Gastrocnemius medialis (tissue), 4 donors: ENCODE data around the gene FGF14. TPM values are rescaled to one million over a fixed set of nuclear protein-coding genes. Genes with fewer than 3 reads are reported as not detected.

Experiments
- ATAC-seq, 2 donors: fragments of 150-250 bp; one replicate each; pipeline ENCODE4 v1.9.1; 2016
- DNase-seq, 2 donors: peaks; one replicate each; pipeline ENCODE4 v3.0.0-alpha.2; 2019
- H3K27ac ChIP-seq, 4 donors: fragments of 200-600 bp; sonication (generic); 1 replicate in 1 of 4; 2 replicates in 3 of 4; pipeline ENCODE4 v1.5.1; 2016 to 2018; ENCODE audit warnings: mild to moderate bottlenecking in 2 of 4, moderate library complexity in 1 of 4
- H3K27me3 ChIP-seq, 3 donors: fragments of 200-600 bp; sonication (generic) in 2 of 3; 1 replicate in 1 of 3; 2 replicates in 2 of 3; pipeline versions ENCODE4 v1.5.1 to v1.6.0; 2016 to 2019; ENCODE audit warnings: mild to moderate bottlenecking in 1 of 3, moderate library complexity in 1 of 3
- H3K36me3 ChIP-seq, 2 donors: fragments of 200-600 bp; sonication (generic) in 1 of 2; one replicate each; pipeline ENCODE4 v1.5.1; 2017 to 2018
- H3K4me1 ChIP-seq, 2 donors: fragments of 200-600 bp; sonication (generic) in 1 of 2; one replicate each; pipeline ENCODE4 v1.5.1; 2016 to 2017; ENCODE audit warnings: mild to moderate bottlenecking in 2 of 2
- H3K4me3 ChIP-seq, 4 donors: fragments of 200-600 bp; sonication (generic) in 3 of 4; 1 replicate in 1 of 4; 2 replicates in 3 of 4; pipeline ENCODE4 v1.5.1; 2016 to 2019; ENCODE audit warnings: mild to moderate bottlenecking in 2 of 4
- H3K9me3 ChIP-seq, 3 donors: fragments of 200-600 bp; sonication (generic) in 2 of 3; 1 replicate in 1 of 3; 2 replicates in 2 of 3; pipeline ENCODE4 v1.5.1; 2016 to 2019
- POLR2A ChIP-seq, 2 donors: fragments of 450-650 bp; IDR thresholded peaks; one replicate each; pipeline ENCODE4 v1.6.1; 2017; ENCODE audit warnings: antibody characterized with exemption in 2 of 2, mild to moderate bottlenecking in 2 of 2, moderate library complexity in 2 of 2
- in situ Hi-C, 4 donors: fragments of 200-750 bp; cut with MboI; loops; one replicate each; pipeline versions ENCODE4 v1.15.0 to v1.8.0; 2017; ENCODE audit warnings: low sequenced_read_pairs in 4 of 4
- intact Hi-C: fragments of 100-400 bp; cut with DNase I; formaldehyde crosslinking; loops from one replicate; pipeline ENCODE4 v1.15.1; 2023; ENCODE audit warnings: low total_unique reads
- total RNA-seq, 4 donors: library from RNA; depleted of rRNA; stranded (reverse); fragments of >200 nt; gene quantifications; one replicate each; pipeline versions ENCODE4 v1.1.0 to v1.2.3, GENCODE V29; 2016
- TF ChIP-seq, protein P1 (sequence below), 5 experiments: fragments of 450-650 bp in 3 of 5; fragments of 200-600 bp in 2 of 5; sonication (generic) in 2 of 5; IDR thresholded peaks in 4 of 5; conservative IDR thresholded peaks in 1 of 5; 1 replicate in 4 of 5; 2 replicates in 1 of 5; pipeline ENCODE4 v1.5.1; 2016 to 2019; ENCODE audit warnings: antibody characterized with exemption in 5 of 5, mild to moderate bottlenecking in 3 of 5, moderate library complexity in 3 of 5

FGF14 gene
- total RNA-seq, 4 donors from 2014 or later = 0.02 TPM; not detected in 3

GRCh38 chr13:102237230-102237629, 164.6 kb downstream of the FGF14 start:
- H3K9me3 ChIP-seq = no peaks in the 10 kb centered on the region
- no peaks in the 10 kb centered on the region for H3K27me3 ChIP-seq
- no peak for DNase-seq
- in situ Hi-C loops = no loop called here
- no peak overlapping the region for H3K27ac ChIP-seq
- intact Hi-C loops = no loop called here
- ATAC-seq = no peak
- TF ChIP-seq, protein P1, sequence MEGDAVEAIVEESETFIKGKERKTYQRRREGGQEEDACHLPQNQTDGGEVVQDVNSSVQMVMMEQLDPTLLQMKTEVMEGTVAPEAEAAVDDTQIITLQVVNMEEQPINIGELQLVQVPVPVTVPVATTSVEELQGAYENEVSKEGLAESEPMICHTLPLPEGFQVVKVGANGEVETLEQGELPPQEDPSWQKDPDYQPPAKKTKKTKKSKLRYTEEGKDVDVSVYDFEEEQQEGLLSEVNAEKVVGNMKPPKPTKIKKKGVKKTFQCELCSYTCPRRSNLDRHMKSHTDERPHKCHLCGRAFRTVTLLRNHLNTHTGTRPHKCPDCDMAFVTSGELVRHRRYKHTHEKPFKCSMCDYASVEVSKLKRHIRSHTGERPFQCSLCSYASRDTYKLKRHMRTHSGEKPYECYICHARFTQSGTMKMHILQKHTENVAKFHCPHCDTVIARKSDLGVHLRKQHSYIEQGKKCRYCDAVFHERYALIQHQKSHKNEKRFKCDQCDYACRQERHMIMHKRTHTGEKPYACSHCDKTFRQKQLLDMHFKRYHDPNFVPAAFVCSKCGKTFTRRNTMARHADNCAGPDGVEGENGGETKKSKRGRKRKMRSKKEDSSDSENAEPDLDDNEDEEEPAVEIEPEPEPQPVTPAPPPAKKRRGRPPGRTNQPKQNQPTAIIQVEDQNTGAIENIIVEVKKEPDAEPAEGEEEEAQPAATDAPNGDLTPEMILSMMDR (IDR thresholded peaks at IDR 0.05 in 4 of 5, conservative IDR thresholded peaks at IDR 0.05 in 1 of 5) = no peak
- no peak for TF ChIP-seq POLR2A (IDR thresholded peaks at IDR 0.05)
- H3K4me3 ChIP-seq = no peak overlapping the region
- no peaks in the 10 kb centered on the region for H3K36me3 ChIP-seq
- H3K4me1 ChIP-seq = no peaks in the 10 kb centered on the region

DNA sequence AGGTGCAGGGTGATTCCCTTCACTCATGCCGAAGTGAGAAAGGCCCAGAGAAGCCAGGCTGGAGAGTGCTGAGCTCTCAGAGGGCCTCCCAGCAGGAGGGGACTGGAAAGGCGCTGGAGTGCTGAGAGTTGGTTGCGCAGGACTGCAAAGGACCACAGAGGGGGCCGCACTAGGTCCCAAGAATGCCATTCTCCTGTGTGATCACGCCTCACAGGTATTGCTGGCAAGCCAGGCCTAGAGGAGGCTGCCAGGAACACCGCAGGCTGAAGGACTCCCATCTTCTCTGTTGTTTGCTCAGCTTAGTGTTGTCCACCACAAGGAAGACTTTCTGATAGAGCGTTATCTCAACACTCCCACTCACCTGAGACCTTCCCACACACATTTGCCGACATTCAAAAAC, 165.0 kb downstream of the FGF14 start:
- Histone ChIP-seq H3K27me3 (no peaks in the 10 kb centered on the region), H3K27ac (no peak overlapping the region), H3K9me3 (no peaks in the 10 kb centered on the region), H3K4me3 (no peak overlapping the region), H3K4me1 (no peaks in the 10 kb centered on the region), H3K36me3 (no peaks in the 10 kb centered on the region)
- TF ChIP-seq POLR2A (IDR thresholded peaks at IDR 0.05) = no peak
- TF ChIP-seq, protein P1 (IDR thresholded peaks at IDR 0.05 in 4 of 5, conservative IDR thresholded peaks at IDR 0.05 in 1 of 5) = no peak
- DNase-seq (no peak), ATAC-seq (no peak)
- in situ Hi-C loops (no loop called here), intact Hi-C loops (no loop called here)

DNA sequence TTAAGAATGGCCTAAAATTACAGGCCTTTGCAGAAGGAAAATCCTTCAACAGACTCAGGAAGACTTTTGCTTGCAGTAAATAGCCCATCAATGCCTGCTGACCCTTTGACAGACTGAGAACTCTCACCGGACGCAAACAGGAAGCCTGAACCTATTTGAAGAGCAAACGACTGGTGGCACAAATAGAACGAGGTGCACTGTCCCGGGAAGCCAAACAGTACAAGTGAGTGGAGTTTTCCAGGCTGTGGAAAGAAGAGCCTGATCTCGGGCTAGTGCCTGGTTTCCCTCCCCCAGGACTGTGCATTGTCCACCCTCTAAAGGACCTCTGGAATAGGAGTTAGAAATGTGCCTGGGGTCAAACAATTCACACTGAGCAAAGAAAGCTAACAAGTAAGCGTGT, 165.5 kb downstream of the FGF14 start:
- ATAC-seq (no peak), DNase-seq (no peak)
- H3K27ac ChIP-seq = no peak overlapping the region
- no peaks in the 10 kb centered on the region for H3K9me3 ChIP-seq
- H3K36me3 ChIP-seq = no peaks in the 10 kb centered on the region
- H3K4me3 ChIP-seq = no peak overlapping the region
- TF ChIP-seq, protein P1 (IDR thresholded peaks at IDR 0.05 in 4 of 5, conservative IDR thresholded peaks at IDR 0.05 in 1 of 5) = no peak
- TF ChIP-seq POLR2A (IDR thresholded peaks at IDR 0.05) = no peak
- intact Hi-C loops = no loop called here
- H3K4me1 ChIP-seq = no peaks in the 10 kb centered on the region
- in situ Hi-C loops = no loop called here
- H3K27me3 ChIP-seq = no peaks in the 10 kb centered on the region

GRCh38 chr13:102235689-102236088, 166.2 kb downstream of the FGF14 start:
- H3K4me1 ChIP-seq = no peaks in the 10 kb centered on the region
- H3K27me3 ChIP-seq = no peaks in the 10 kb centered on the region
- no peaks in the 10 kb centered on the region for H3K36me3 ChIP-seq
- H3K9me3 ChIP-seq = no peaks in the 10 kb centered on the region
- intact Hi-C loops (no loop called here), in situ Hi-C loops (no loop called here)
- ATAC-seq (no peak), DNase-seq (no peak)
- H3K27ac ChIP-seq = no peak overlapping the region
- H3K4me3 ChIP-seq = no peak overlapping the region
- no peak for TF ChIP-seq POLR2A (IDR thresholded peaks at IDR 0.05)
- TF ChIP-seq, protein P1 (IDR thresholded peaks at IDR 0.05 in 4 of 5, conservative IDR thresholded peaks at IDR 0.05 in 1 of 5) = no peak

GRCh38 chr13:102234618-102235017, 167.2 kb downstream of the FGF14 start:
- Histone ChIP-seq H3K9me3 (no peaks in the 10 kb centered on the region), H3K4me1 (no peaks in the 10 kb centered on the region), H3K36me3 (no peaks in the 10 kb centered on the region), H3K27me3 (no peaks in the 10 kb centered on the region), H3K4me3 (no peak overlapping the region), H3K27ac (no peak overlapping the region)
- in situ Hi-C loops = no loop called here
- no peak for TF ChIP-seq POLR2A (IDR thresholded peaks at IDR 0.05)
- no peak for DNase-seq
- no peak for ATAC-seq
- intact Hi-C loops = no loop called here
